ENCODE data around the gene CPLX1.
"Not testable (repeated sequence)": the region's sequence is repeated elsewhere in the genome, so short reads cannot be mapped to it uniquely, and the experiment has no call there.

CPLX1 gene

GRCh38 chr4:742742-743311 is 83.1 kb downstream of the CPLX1 start:
- TF ChIP-seq CTCF (IDR thresholded peaks at IDR 0.05; ENCODE audit: borderline replicate concordance, insufficient read depth, low read depth, low read length) = peak; percentile 88
- H3K4me3 ChIP-seq (ENCODE audit: low read depth, low read length) = no peak overlapping the region

GRCh38 chr4:742096-742741 is 83.7 kb downstream of the CPLX1 start:
- no peak overlapping the region for H3K4me3 ChIP-seq (ENCODE audit: low read depth, low read length)
- no peak for TF ChIP-seq CTCF (IDR thresholded peaks at IDR 0.05; ENCODE audit: borderline replicate concordance, insufficient read depth, low read depth, low read length)

GRCh38 chr4:740656-741282 is 85.2 kb downstream of the CPLX1 start:
- no peak overlapping the region for H3K4me3 ChIP-seq (ENCODE audit: low read depth, low read length)

GRCh38 chr4:740011-740410 is 85.9 kb downstream of the CPLX1 start:
- no peak for TF ChIP-seq CTCF (IDR thresholded peaks at IDR 0.05; ENCODE audit: borderline replicate concordance, insufficient read depth, low read depth, low read length)
- no peak overlapping the region for H3K4me3 ChIP-seq (ENCODE audit: low read depth, low read length)

More at GRCh38 chr4:740656-741282, 85.2 kb downstream of the CPLX1 start:
- no peak for TF ChIP-seq CTCF (IDR thresholded peaks at IDR 0.05; ENCODE audit: borderline replicate concordance, insufficient read depth, low read depth, low read length)

GRCh38 chr4:739569-739968 is 86.4 kb downstream of the CPLX1 start:
- H3K4me3 ChIP-seq (ENCODE audit: low read depth, low read length) = no peak overlapping the region
- no peak for TF ChIP-seq CTCF (IDR thresholded peaks at IDR 0.05; ENCODE audit: borderline replicate concordance, insufficient read depth, low read depth, low read length)

- H3K4me3 ChIP-seq (ENCODE audit: low read depth, low read length) = no peak overlapping the region
- TF ChIP-seq CTCF (IDR thresholded peaks at IDR 0.05; ENCODE audit: borderline replicate concordance, insufficient read depth, low read depth, low read length) = no peak
Measured at GRCh38 chr4:738781-739280, 87.1 kb downstream of the CPLX1 start.

GRCh38 chr4:736561-736960 is 89.4 kb downstream of the CPLX1 start:
- H3K4me3 ChIP-seq (ENCODE audit: low read depth, low read length) = not testable (repeated sequence)
